Progenitor cell of endocrine pancreas (in vitro differentiated cells): Measurements from ENCODE around the gene SIX2. TPM values are rescaled to one million over a fixed set of nuclear protein-coding genes. Genes with fewer than 3 reads are reported as not detected.

Source experiments
- DNase-seq: peaks from one replicate; pipeline ENCODE4 v3.0.0; 2021; ENCODE audit warnings: low spot score; ENCODE audit not compliant: unreplicated experiment
- H3K27ac Mint-ChIP-seq: 2 replicates; pipeline ENCODE4 v1.8.0; 2021; ENCODE audit warnings: mild to moderate bottlenecking, moderate library complexity, mixed read lengths
- H3K27me3 Mint-ChIP-seq: 2 replicates; pipeline ENCODE4 v1.8.0; 2021; ENCODE audit warnings: mixed read lengths
- H3K36me3 Mint-ChIP-seq: 2 replicates; pipeline ENCODE4 v1.8.0; 2022; ENCODE audit warnings: mixed read lengths; ENCODE audit not compliant: insufficient read depth
- H3K4me1 Mint-ChIP-seq: 2 replicates; pipeline ENCODE4 v1.8.0; 2021; ENCODE audit warnings: low read depth, mixed read lengths
- H3K4me3 Mint-ChIP-seq: 2 replicates; pipeline ENCODE4 v1.8.0; 2021; ENCODE audit warnings: low read depth, mild to moderate bottlenecking, moderate library complexity, mixed read lengths
- H3K9me3 Mint-ChIP-seq: 2 replicates; pipeline ENCODE4 v1.8.0; 2021; ENCODE audit warnings: low read depth, mixed read lengths
- CTCF ChIP-seq: fragments of 200-600 bp; sonication (generic); IDR thresholded peaks from one replicate; pipeline ENCODE4 v1.5.0; 2021; ENCODE audit warnings: antibody characterized with exemption, mild to moderate bottlenecking; ENCODE audit not compliant: unreplicated experiment
- total RNA-seq: library from RNA; stranded (reverse); gene quantifications from 2 replicates; pipeline ENCODE4 v1.2.1, GENCODE V29; 2021

The SIX2 gene
- total RNA-seq, 1 donor from 2014 or later, result 4.0 TPM

- Mint-ChIP-seq H3K36me3 (no peaks in the 10 kb centered on the region), H3K4me1 (no peaks in the 10 kb centered on the region), H3K27me3 (peaks cover 73% of the 10 kb centered on the region), H3K4me3 (no peak overlapping the region), H3K9me3 (peaks cover 5% of the 10 kb centered on the region), H3K27ac (no peak overlapping the region)
- TF ChIP-seq CTCF, result no peak
- no peak for DNase-seq
Observed at GRCh38 chr2:44994377-44994776, 14.9 kb downstream of the SIX2 start.

GRCh38 chr2:44989176-44989575 lies 20.1 kb downstream of the SIX2 start:
- DNase-seq, result no peak
- Mint-ChIP-seq H3K27me3 (peaks cover 31% of the 10 kb centered on the region), H3K27ac (no peak overlapping the region), H3K36me3 (peaks cover 1% of the 10 kb centered on the region), H3K9me3 (peaks cover 23% of the 10 kb centered on the region), H3K4me1 (no peaks in the 10 kb centered on the region), H3K4me3 (no peak overlapping the region)
- TF ChIP-seq CTCF, result no peak

- no peak for DNase-seq
- no peak overlapping the region for H3K27ac Mint-ChIP-seq
- no peak for TF ChIP-seq CTCF
- peaks cover 1% of the 10 kb centered on the region for H3K36me3 Mint-ChIP-seq
- H3K4me3 Mint-ChIP-seq, result no peak overlapping the region
- H3K27me3 Mint-ChIP-seq, result peaks cover 7% of the 10 kb centered on the region
- peaks cover 4% of the 10 kb centered on the region for H3K4me1 Mint-ChIP-seq
- peaks cover 18% of the 10 kb centered on the region for H3K9me3 Mint-ChIP-seq
Observed at GRCh38 chr2:44983836-44984604, 25.2 kb downstream of the SIX2 start.

GRCh38 chr2:44981714-44982108 lies 27.5 kb downstream of the SIX2 start:
- DNase-seq, result peak; percentile 66
- no peaks in the 10 kb centered on the region for H3K36me3 Mint-ChIP-seq
- TF ChIP-seq CTCF, result peak; percentile 93
- peaks cover 2% of the 10 kb centered on the region for H3K9me3 Mint-ChIP-seq
- H3K4me1 Mint-ChIP-seq, result peaks cover 4% of the 10 kb centered on the region
- H3K4me3 Mint-ChIP-seq, result no peak overlapping the region
- H3K27ac Mint-ChIP-seq, result no peak overlapping the region
- H3K27me3 Mint-ChIP-seq, result peaks cover 19% of the 10 kb centered on the region

- Mint-ChIP-seq H3K4me1 (peaks cover 4% of the 10 kb centered on the region), H3K4me3 (no peak overlapping the region), H3K27me3 (peaks cover 19% of the 10 kb centered on the region), H3K36me3 (no peaks in the 10 kb centered on the region), H3K27ac (no peak overlapping the region), H3K9me3 (no peaks in the 10 kb centered on the region)
- no peak for TF ChIP-seq CTCF
- DNase-seq, result no peak
Observed at GRCh38 chr2:44980751-44981713, 28.2 kb downstream of the SIX2 start.
